Effector CD8-positive, alpha-beta T cell (primary cell): ENCODE results near the gene ZNF274.
A peak's percentile ranks its signal among the peaks of the same experiment; 100 is the strongest.
"Not testable (repeated sequence)": the region's sequence is repeated elsewhere in the genome, so short reads cannot be mapped to it uniquely, and the experiment has no call there.

ENCODE experiments used
- DNase-seq: peaks from one replicate; lab custom pipeline; 2025; lab: John Stamatoyannopoulos, UW
- total RNA-seq, 4 experiments: gene quantifications; one replicate each; lab custom pipeline; 2026; lab: John Stamatoyannopoulos, UW

ZNF274 gene
- total RNA-seq: 79.4 to 149 (median 101) reads per million in 4 experiments

DNA sequence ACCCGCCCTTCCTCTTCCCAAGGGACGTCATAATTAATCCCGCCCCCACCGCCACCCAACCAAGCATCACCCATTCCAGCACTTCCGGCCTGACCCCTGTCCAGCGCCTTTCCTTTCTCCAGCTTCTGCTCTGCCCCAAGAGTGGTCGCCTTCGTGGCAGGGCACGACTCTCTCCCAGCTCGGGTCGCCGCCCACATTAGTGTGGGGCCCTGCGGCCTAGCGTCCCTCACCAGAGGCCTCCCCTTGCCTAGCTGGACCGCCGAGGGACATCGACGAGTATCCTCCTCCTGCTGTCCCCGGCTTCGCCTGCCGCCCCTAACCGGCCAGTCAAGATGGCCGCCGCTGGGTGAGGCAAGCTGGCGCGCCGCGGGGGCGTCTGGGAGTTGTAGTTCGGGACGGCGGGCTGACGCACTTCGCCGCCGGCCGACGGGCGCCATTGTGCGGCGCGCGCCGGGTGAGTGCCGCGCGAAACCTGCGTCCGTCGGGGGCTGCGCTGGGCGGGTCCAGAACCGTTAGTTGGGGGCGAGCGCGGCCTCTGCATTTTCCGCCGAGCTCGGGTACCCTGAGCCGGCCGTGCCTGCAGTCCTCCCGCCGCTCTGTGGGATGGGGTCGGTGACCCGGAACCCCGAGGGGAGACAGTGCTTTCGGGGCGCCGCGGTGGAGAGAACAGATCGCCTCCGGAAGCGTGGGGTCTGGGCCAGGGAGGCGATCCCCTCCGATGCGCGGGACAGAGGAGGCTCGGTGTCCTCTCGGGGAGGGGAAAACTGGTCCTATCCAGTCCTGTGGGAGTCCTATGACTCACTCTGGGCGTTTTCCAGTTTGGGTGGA lies at the start of gene ZNF274:
ZNF274 (plus strand) TSS at position 73 of the 828 bp plus-strand sequence. CDS start 905 bp downstream, outside the sequence.
- peak; percentile 81 for DNase-seq

GRCh38 chr19:58134244-58134643 lies 48.6 kb upstream of the ZNF274 start:
- DNase-seq: no peak

GRCh38 chr19:58145849-58146248 lies 37.0 kb upstream of the ZNF274 start:
- DNase-seq: no peak

DNA sequence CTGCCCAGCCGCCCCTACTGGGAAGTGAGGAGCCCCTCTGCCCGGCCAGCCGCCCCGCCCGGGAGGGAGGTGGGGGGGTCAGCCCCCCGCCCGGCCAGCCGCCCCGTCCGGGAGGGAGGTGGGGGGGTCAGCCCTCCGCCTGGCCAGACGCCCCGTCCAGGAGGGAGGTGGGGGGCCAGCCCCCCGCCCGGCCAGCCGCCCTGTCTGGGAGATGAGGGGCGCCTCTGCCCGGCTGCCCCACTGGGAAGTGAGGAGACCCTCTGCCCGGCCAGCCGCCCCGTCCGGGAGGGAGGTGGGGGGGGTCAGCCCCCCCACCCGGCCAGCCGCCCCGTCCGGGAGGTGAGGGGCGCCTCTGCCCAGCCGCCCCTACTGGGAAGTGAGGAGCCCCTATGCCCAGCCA lies 35.4 kb upstream of the ZNF274 start:
- DNase-seq: not testable (repeated sequence)

DNA sequence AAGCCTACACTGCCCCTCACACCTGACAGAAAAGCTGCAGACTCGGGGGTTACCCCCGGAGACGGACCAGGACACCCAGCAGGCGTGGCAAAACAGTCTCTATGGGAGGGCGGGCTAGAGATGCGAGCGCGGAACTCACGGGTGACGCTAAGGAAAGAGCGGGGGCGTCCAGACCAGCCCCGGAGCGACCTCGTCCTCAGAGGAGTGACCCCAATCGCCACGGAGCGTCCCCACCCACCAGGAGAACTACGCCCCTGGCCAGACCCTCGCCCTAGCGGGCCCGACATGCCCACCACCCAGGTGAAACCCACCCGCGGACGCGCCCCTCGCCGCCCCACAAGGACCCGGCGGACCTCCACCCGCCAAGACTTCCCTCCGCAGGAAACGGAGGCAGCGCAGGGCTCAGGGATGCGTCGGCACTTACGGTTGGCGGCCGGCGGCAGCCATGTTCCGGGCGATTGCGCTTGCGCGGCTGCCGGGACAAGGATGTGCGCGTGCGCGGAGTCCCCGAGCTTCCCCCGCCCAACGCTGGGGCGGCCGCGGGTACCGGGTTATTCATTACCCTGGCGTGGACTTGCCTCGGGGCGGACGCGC lies 32.4 kb upstream of the ZNF274 start, which contains the start of gene ZNF329:
ZNF329 (minus strand) TSS at position 462 of the 594 bp plus-strand sequence. CDS start 21,286 bp downstream, outside the sequence.
- DNase-seq: peak; percentile 88

- no peak for DNase-seq
Observed at GRCh38 chr19:58153386-58153785, 29.5 kb upstream of the ZNF274 start.

DNA sequence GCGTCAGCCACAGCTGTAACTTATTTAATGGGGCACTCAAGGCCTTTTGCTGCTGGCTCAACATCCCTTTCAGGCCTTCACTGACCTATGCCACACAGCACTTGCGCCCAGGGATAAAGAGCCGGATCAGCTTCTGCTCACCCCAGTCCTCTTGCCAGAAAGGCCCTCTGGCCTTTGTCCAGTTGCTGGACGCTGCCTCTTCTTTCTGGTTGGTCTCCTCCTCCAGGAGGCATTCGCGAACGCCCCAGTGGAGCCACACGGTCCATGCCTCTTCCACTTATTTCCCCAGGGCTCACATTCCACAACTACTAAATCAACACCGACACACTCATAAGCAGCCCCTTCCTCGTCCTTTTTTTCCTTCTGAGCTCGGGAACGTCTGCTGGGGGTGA lies 28.6 kb upstream of the ZNF274 start:
- DNase-seq: no peak

- peak; percentile 98 for DNase-seq
Observed at GRCh38 chr19:58154679-58155648, 27.9 kb upstream of the ZNF274 start.

GRCh38 chr19:58157045-58157728 lies 25.7 kb upstream of the ZNF274 start:
- DNase-seq: no peak

DNA sequence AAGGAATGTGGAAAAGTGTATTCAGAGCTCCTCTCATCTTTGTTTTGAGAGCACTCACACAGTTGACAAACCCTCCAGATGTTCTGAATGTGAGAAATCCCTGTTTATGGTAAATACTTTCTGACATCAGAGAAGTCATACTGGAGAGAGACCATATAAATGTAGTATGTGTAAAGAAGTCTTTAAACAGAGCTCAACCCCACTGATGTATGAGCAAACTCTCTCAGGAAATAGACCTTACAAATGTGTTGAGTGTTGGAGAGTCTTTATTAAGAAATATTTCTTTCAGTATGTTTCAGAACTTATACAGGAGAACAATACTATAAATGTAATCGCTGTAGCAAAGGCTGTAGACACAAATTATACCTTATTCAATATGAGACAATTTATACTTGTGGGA lies 16.6 kb upstream of the ZNF274 start:
- no peak for DNase-seq

DNA sequence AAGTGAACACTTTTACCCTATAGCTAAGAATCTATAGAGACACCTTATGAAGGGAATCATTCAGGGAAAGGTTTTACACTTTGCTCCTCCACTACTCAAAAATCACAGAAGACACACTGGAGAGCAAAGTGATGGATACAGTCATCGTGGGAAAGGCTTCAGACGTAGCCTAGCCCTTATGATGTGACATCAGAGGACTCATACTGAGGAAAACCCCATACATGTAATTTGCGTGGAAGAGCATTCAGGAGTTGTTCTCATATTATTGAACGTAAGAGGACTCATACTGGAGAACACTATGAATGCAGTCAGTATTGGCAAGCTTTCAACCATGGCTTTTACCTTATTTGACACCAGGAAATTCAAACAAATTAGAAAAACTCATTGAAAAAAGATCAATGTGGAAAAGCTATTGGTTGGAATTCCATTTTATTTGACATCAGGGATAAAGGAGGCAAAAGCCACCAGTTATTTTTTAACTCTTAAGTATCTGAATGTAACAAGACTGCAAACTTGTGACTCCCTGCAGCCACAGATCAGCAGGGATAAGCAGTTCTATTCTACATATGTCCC lies 16.1 kb upstream of the ZNF274 start:
- no peak for DNase-seq

GRCh38 chr19:58170860-58171259 lies 12.0 kb upstream of the ZNF274 start:
- no peak for DNase-seq

GRCh38 chr19:58181902-58182576 lies 822 bp upstream of the ZNF274 start:
- DNase-seq: peak; percentile 7

GRCh38 chr19:58182577-58182988 lies 278 bp upstream of the ZNF274 start:
- DNase-seq: peak; percentile 73

GRCh38 chr19:58183817-58184215 lies 955 bp downstream of the ZNF274 start:
- DNase-seq: no peak

DNA sequence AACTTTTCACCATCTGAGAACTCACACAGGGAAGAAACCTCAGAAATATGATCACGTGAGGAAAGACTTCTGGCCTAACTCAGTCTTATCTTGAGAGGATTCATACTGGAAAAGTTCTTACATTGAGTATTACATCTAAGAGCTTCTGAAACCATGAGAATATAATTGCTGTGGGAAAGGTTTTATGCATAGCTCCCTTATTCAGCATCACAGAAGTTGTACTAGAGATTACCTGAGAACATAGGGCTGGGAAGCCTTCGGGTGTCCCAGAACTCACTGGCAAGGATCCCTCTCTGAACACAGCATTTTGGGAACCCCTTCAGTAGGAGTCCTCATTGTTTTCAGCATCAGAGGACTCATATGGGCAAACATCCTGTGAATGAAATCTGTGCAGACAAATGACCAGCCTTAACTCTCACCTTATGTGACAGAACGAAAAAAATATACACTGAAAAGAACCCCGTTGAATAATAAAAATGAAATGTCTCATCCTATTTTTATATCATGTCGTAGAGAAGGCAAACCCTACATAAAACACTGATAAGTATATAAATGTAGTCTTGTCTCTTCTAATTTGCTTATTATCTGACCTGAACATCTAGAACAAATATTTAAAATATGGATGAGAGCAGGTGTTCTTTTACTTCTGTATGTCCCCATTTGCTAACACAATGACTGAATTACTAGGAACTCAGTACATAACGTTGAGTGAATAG lies 14.2 kb downstream of the ZNF274 start:
- no peak for DNase-seq

GRCh38 chr19:58203814-58204475 lies 21.1 kb downstream of the ZNF274 start:
- no peak for DNase-seq

DNA sequence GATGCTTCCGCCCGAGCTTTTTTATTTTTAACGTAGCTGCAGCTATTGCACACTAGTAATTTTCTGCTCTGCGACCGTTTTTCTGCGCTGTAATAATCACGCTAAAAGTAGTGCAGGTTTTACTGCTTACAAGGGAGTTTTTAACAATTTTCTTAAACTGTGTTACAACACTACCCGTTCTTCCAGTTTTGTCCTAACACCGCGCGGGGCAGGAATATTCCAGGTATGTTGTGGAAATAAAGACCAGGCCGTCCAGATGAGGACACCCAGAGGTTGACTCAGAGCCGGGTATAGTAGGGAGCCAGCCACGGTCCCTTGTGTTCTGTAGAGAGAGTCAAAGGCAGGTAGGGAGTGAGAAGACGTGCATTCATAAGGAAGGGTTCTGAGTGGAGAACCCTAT lies 21.7 kb downstream of the ZNF274 start:
- DNase-seq: no peak

- DNase-seq: no peak
Observed at GRCh38 chr19:58209577-58209976, 26.7 kb downstream of the ZNF274 start.
